H1 (cell line): ENCODE data around the gene TBC1D2B. TPM values are rescaled to one million over a fixed set of nuclear protein-coding genes. Genes with fewer than 3 reads are reported as not detected.
A peak's percentile ranks its signal among the peaks of the same experiment; 100 is the strongest.
"Not testable (repeated sequence)": the region's sequence is repeated elsewhere in the genome, so short reads cannot be mapped to it uniquely, and the experiment has no call there.

Source experiments
- CTCF ChIA-PET: fragments of 300-600 bp; sonication (Branson Sonifier 250); formaldehyde crosslinking; loops from one replicate; lab custom pipeline; 2021; ENCODE audit not compliant: partially characterized antibody; lab: Charles Lee
- POLR2A ChIA-PET: fragments of 300-600 bp; sonication (Branson Sonifier 250); formaldehyde crosslinking; loops from one replicate; lab custom pipeline; 2021; ENCODE audit warnings: inconsistent platforms; ENCODE audit not compliant: partially characterized antibody; lab: Charles Lee
- DNase-seq, 2 experiments: peaks; one replicate each; pipeline versions ENCODE4 v3.0.0 to v3.0.0-alpha.2; 2010 to 2022; ENCODE audit warnings: low spot score in 2 of 2, low read depth in 1 of 2, mixed read lengths in 1 of 2
- FAIRE-seq: peaks from 2 replicates; lab custom pipeline; 2011; peaks lifted over from hg19 to GRCh38; lab: Jason Lieb, UNC
- H2AFZ ChIP-seq: 2 replicates; pipeline ENCODE4 v1.8.1; 2012; ENCODE audit warnings: low read length, inconsistent platforms
- H2AK5ac ChIP-seq: 2 replicates; pipeline ENCODE4 v1.6.1; 2013; ENCODE audit warnings: low read depth, low read length
- H2BK120ac ChIP-seq: replicated peaks from 2 replicates; pipeline ENCODE3; 2013; ENCODE audit warnings: low read depth, low read length, inconsistent platforms
- H2BK12ac ChIP-seq: 2 replicates; pipeline ENCODE4 v1.6.1; 2013; ENCODE audit warnings: low read depth, low read length
- H2BK15ac ChIP-seq: 2 replicates; pipeline ENCODE4 v1.6.1; 2013; ENCODE audit warnings: low read length
- H2BK20ac ChIP-seq: 2 replicates; pipeline ENCODE4 v1.6.1; 2013; ENCODE audit warnings: low read length
- H2BK5ac ChIP-seq: 2 replicates; pipeline ENCODE4 v1.6.1; 2013; ENCODE audit warnings: low read depth, low read length
- H3K14ac ChIP-seq: 2 replicates; pipeline ENCODE4 v1.6.1; 2013; ENCODE audit warnings: inconsistent platforms; ENCODE audit not compliant: insufficient read length
- H3K18ac ChIP-seq: 2 replicates; pipeline ENCODE4 v1.6.1; 2013; ENCODE audit warnings: low read length; ENCODE audit errors: extremely low read depth
- H3K23ac ChIP-seq: 2 replicates; pipeline ENCODE4 v1.6.1; 2013; ENCODE audit warnings: inconsistent platforms; ENCODE audit not compliant: insufficient read length
- H3K23me2 ChIP-seq: 2 replicates; pipeline ENCODE4 v1.6.1; 2013; ENCODE audit warnings: low read depth, low read length
- H3K27ac ChIP-seq: 2 replicates; pipeline ENCODE4 v1.6.1; 2011; ENCODE audit warnings: low read depth, low read length, inconsistent platforms
- H3K27me3 ChIP-seq, 4 experiments: replicated peaks in 1 of 4; 1 replicate in 1 of 4; 2 replicates in 3 of 4; pipeline versions ENCODE4 v1.6.1 to v1.8.1; 2011 to 2013; ENCODE audit warnings: low read length in 3 of 4, mild to moderate bottlenecking in 3 of 4, inconsistent platforms in 2 of 4, mixed read lengths in 2 of 4, moderate library complexity in 1 of 4; ENCODE audit not compliant: control insufficient read depth in 3 of 4, insufficient read depth in 3 of 4; ENCODE audit errors: extremely low read depth in 1 of 4
- H3K36me3 ChIP-seq, 4 experiments: 2 replicates each; pipeline versions ENCODE4 v1.6.1 to v1.8.1; 2011 to 2013; ENCODE audit warnings: mild to moderate bottlenecking in 4 of 4, low read length in 3 of 4, moderate library complexity in 2 of 4, control low read depth in 1 of 4, inconsistent platforms in 1 of 4; ENCODE audit not compliant: insufficient read depth in 4 of 4, control insufficient read depth in 2 of 4
- H3K4ac ChIP-seq: replicated peaks from 2 replicates; pipeline ENCODE3; 2013; ENCODE audit warnings: low read length, low read depth, mixed read lengths, inconsistent platforms; ENCODE audit not compliant: insufficient read length
- H3K4me1 ChIP-seq, 4 experiments: replicated peaks in 1 of 4; 1 replicate in 1 of 4; 2 replicates in 3 of 4; pipeline versions ENCODE4 v1.6.1 to v1.8.1; 2011 to 2013; ENCODE audit warnings: low read length in 3 of 4, inconsistent platforms in 2 of 4, mixed read lengths in 1 of 4; ENCODE audit not compliant: insufficient read depth in 4 of 4, control insufficient read depth in 3 of 4
- H3K4me2 ChIP-seq, 2 experiments: 2 replicates each; pipeline versions ENCODE4 v1.6.1 to v1.8.1; 2011 to 2013; ENCODE audit warnings: low read depth in 2 of 2, low read length in 2 of 2, control low read depth in 1 of 2, inconsistent platforms in 1 of 2, mild to moderate bottlenecking in 1 of 2; ENCODE audit not compliant: insufficient read depth in 1 of 2
- H3K4me3 ChIP-seq, 4 experiments: fragments of 200-600, 300-600 bp in 1 of 4; sonication (generic), shearing (Covaris generic), sonication (Bioruptor Twin) in 1 of 4; 2 replicates each; pipeline versions ENCODE4 v1.5.1 to v1.8.1; 2011 to 2016; ENCODE audit warnings: low read length in 4 of 4, low read depth in 3 of 4, control low read depth in 2 of 4, inconsistent platforms in 2 of 4, mild to moderate bottlenecking in 2 of 4, mixed read lengths in 1 of 4, moderate library complexity in 1 of 4; ENCODE audit not compliant: insufficient read depth in 2 of 4; ENCODE audit errors: extremely low read depth in 1 of 4
- H3K56ac ChIP-seq: replicated peaks from 2 replicates; pipeline ENCODE3; 2013; ENCODE audit warnings: low read depth, mild to moderate bottlenecking, mixed read lengths, low read length, inconsistent platforms; ENCODE audit not compliant: insufficient read length
- H3K79me1 ChIP-seq: 2 replicates; pipeline ENCODE4 v1.6.1; 2013; ENCODE audit warnings: low read depth, low read length, control low read depth
- H3K79me2 ChIP-seq, 2 experiments: 2 replicates each; pipeline versions ENCODE4 v1.6.1 to v1.8.1; 2012 to 2013; ENCODE audit warnings: low read length in 2 of 2, mild to moderate bottlenecking in 2 of 2, inconsistent platforms in 1 of 2; ENCODE audit not compliant: insufficient read depth in 2 of 2, control insufficient read depth in 1 of 2
- H3K9ac ChIP-seq, 4 experiments: replicated peaks in 1 of 4; 1 replicate in 1 of 4; 2 replicates in 3 of 4; pipeline versions ENCODE4 v1.6.1 to v1.8.1; 2011 to 2013; ENCODE audit warnings: low read depth in 3 of 4, low read length in 3 of 4, control low read depth in 2 of 4, mild to moderate bottlenecking in 2 of 4, moderate library complexity in 2 of 4, inconsistent platforms in 1 of 4; ENCODE audit errors: extremely low read depth in 1 of 4
- H3K9me3 ChIP-seq, 2 experiments: 2 replicates each; pipeline versions ENCODE4 v1.6.1 to v1.8.1; 2012 to 2013; ENCODE audit warnings: mild to moderate bottlenecking in 2 of 2, moderate library complexity in 2 of 2, control low read depth in 1 of 2, inconsistent platforms in 1 of 2, low read depth in 1 of 2, low read length in 1 of 2, mixed read lengths in 1 of 2; ENCODE audit not compliant: insufficient read depth in 2 of 2
- H4K20me1 ChIP-seq, 2 experiments: replicated peaks in 1 of 2; 2 replicates each; pipeline versions ENCODE3 to v1.8.1; 2011 to 2013; ENCODE audit warnings: inconsistent platforms in 2 of 2, low read length in 2 of 2, mild to moderate bottlenecking in 1 of 2; ENCODE audit not compliant: insufficient read depth in 2 of 2, control insufficient read depth in 1 of 2
- H4K5ac ChIP-seq: 2 replicates; pipeline ENCODE4 v1.6.1; 2013; ENCODE audit warnings: low read length, low read depth, mixed read lengths, inconsistent platforms; ENCODE audit not compliant: insufficient read length
- H4K8ac ChIP-seq: 2 replicates; pipeline ENCODE4 v1.8.0; 2013; ENCODE audit warnings: mild to moderate bottlenecking, moderate library complexity, low read length, inconsistent platforms; ENCODE audit not compliant: insufficient read depth; ENCODE audit errors: extremely low read depth
- H4K91ac ChIP-seq: replicated peaks from 2 replicates; pipeline ENCODE3; 2013; ENCODE audit warnings: low read length, mixed read lengths, inconsistent platforms; ENCODE audit not compliant: insufficient read length
- WGBS, 2 experiments: shearing (Covaris generic) in 1 of 2; methylation state at CpG; one replicate each; pipeline versions ENCODE4 v1.1.6 to v1.1.7; 2013 to 2015; ENCODE audit warnings: low lambda C conversion rate in 2 of 2, mixed read lengths in 2 of 2, inconsistent platforms in 1 of 2, low coverage in 1 of 2, missing lambda C conversion rate in 1 of 2; ENCODE audit not compliant: insufficient replicate concordance in 2 of 2, insufficient coverage in 1 of 2, insufficient read length in 1 of 2; ENCODE audit errors: extremely low coverage in 1 of 2, missing lambda C conversion rate in 1 of 2; 5-methylcytosine and 5-hydroxymethylcytosine counted together
- polyA plus RNA-seq, 7 experiments: library from polyadenylated mRNA; depleted of rRNA in 3 of 7; stranded (reverse) in 5 of 7; unstranded in 2 of 7; fragments of >200 nt in 5 of 7; fragments of 200-250 nt in 2 of 7; gene quantifications; 1 replicate in 5 of 7; 2 replicates in 1 of 7; 4 replicates in 1 of 7; pipeline versions ENCODE4 v1.2.1 to v1.2.3, GENCODE V29; 2011 to 2013; ENCODE audit warnings: missing spikeins in 2 of 7, mixed read lengths in 2 of 7
- total RNA-seq: library from RNA; stranded (reverse); fragmentation: NEBNext Ultra II Directional; extraction: Animal tissue kit (Norgen Biotek cat#: 25700); gene quantifications from 2 replicates; pipeline ENCODE4 v1.2.1, GENCODE V29; 2021

TBC1D2B gene
- total and polyA plus RNA-seq, 2 of the 8 experiments (the other 6 are each of a cell fraction or from before 2014, with no cell fraction given) = 11.9 to 19.5 TPM

GRCh38 chr15:77967235-77967615 is 110.3 kb downstream of the TBC1D2B start:
- CTCF ChIA-PET = interaction anchor here (0.7 to 4.5 kb wide), 34 partner anchors 8 to 275 kb away, joined by 3 to 53 read pairs (median 5); no protein-coding TSS in a partner anchor
- H3K27me3 ChIP-seq, H3K9me3 ChIP-seq, H3K27ac ChIP-seq, H3K4me2 ChIP-seq, H2BK120ac ChIP-seq, H3K36me3 ChIP-seq, H3K4ac ChIP-seq, H2BK5ac ChIP-seq, H3K23me2 ChIP-seq, H2AK5ac ChIP-seq, H3K79me2 ChIP-seq, FAIRE-seq, H3K4me1 ChIP-seq, H2BK15ac ChIP-seq, H3K14ac ChIP-seq, H4K20me1 ChIP-seq, H3K4me3 ChIP-seq, H3K9ac ChIP-seq, POLR2A ChIA-PET, H3K79me1 ChIP-seq, H3K56ac ChIP-seq, H4K5ac ChIP-seq, H4K8ac ChIP-seq, H3K18ac ChIP-seq, H3K23ac ChIP-seq, H2BK12ac ChIP-seq, H4K91ac ChIP-seq, H2AFZ ChIP-seq, H2BK20ac ChIP-seq: not testable (repeated sequence)
- 74% methylated on average over 5 of the region's 5 CpGs; no CpG with 5 or more reads in 1 of the 2 experiments for WGBS, 2 experiments
- DNase-seq = peak in 1 of 2 experiments; percentile 45
